ENCODE measurements around the gene WDR5. TPM values are rescaled to one million over a fixed set of nuclear protein-coding genes. Genes with fewer than 3 reads are reported as not detected.

WDR5 gene
- total RNA-seq, 1 donor from 2014 or later, result 29.3 TPM

DNA sequence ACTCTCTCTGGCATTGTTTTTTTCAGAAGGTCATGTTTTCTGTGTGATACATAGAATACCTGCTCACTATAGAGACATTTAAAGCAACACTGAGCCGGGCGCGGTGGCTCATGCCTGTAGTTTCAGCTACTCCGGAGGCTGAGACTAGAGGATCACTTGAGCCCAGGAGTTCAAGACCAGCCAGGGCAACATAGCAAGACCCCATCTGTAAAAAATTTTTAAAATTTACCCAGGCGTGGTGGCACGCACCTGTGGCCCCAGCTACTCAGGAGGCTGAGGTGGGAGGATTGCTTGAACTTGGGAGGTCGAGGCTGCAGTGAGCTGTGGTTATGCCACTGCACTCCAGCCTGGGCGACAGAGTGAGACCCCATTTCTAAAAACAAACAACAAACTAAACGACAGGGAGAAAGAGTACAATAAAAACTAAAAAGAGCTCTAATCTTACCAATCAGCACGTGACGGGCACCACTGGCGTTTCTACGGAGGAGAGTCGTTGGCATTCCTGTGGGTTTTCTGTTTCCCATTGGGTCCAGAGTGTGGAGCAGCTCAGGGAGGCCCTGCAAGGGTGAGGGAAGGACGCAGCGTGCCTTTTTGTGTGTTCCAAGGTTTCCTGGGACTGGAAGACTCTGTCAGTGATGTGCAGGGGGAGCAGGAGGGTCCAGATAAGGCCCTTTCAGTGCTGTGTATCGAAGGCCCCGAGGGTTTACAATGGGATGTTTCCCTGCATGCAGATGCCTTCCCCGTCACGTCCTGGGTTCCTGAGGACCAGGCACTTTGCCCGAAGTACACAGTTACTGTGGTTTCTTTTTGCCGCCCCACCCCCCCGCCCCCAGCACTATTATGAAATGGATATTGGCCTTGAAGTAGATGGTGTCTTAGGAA, 35.7 kb downstream of the WDR5 start:
- Mint-ChIP-seq H3K27ac (ENCODE audit: unreplicated experiment) (peak overlapping the region; percentile 80), H3K27me3 (ENCODE audit: unreplicated experiment) (no peaks in the 10 kb centered on the region), H3K4me3 (ENCODE audit: unreplicated experiment) (no peak overlapping the region), H3K36me3 (ENCODE audit: unreplicated experiment) (no peaks in the 10 kb centered on the region), H3K4me1 (ENCODE audit: unreplicated experiment) (peaks cover 43% of the 10 kb centered on the region), H3K9me3 (ENCODE audit: unreplicated experiment) (no peaks in the 10 kb centered on the region)
- TF ChIP-seq, protein P1, sequence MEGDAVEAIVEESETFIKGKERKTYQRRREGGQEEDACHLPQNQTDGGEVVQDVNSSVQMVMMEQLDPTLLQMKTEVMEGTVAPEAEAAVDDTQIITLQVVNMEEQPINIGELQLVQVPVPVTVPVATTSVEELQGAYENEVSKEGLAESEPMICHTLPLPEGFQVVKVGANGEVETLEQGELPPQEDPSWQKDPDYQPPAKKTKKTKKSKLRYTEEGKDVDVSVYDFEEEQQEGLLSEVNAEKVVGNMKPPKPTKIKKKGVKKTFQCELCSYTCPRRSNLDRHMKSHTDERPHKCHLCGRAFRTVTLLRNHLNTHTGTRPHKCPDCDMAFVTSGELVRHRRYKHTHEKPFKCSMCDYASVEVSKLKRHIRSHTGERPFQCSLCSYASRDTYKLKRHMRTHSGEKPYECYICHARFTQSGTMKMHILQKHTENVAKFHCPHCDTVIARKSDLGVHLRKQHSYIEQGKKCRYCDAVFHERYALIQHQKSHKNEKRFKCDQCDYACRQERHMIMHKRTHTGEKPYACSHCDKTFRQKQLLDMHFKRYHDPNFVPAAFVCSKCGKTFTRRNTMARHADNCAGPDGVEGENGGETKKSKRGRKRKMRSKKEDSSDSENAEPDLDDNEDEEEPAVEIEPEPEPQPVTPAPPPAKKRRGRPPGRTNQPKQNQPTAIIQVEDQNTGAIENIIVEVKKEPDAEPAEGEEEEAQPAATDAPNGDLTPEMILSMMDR (IDR thresholded peaks at IDR 0.05), result no peak
- no peak for DNase-seq (ENCODE audit: extremely low spot score, unreplicated experiment)

GRCh38 chr9:134172198-134173126, 36.6 kb downstream of the WDR5 start:
- TF ChIP-seq, protein P1 (IDR thresholded peaks at IDR 0.05), result no peak
- H3K27ac Mint-ChIP-seq (ENCODE audit: unreplicated experiment), result peak overlapping the region; percentile 80
- peaks cover 37% of the 10 kb centered on the region for H3K4me1 Mint-ChIP-seq (ENCODE audit: unreplicated experiment)
- no peaks in the 10 kb centered on the region for H3K36me3 Mint-ChIP-seq (ENCODE audit: unreplicated experiment)
- no peak for DNase-seq (ENCODE audit: extremely low spot score, unreplicated experiment)
- H3K27me3 Mint-ChIP-seq (ENCODE audit: unreplicated experiment), result no peaks in the 10 kb centered on the region
- H3K4me3 Mint-ChIP-seq (ENCODE audit: unreplicated experiment), result no peak overlapping the region
- no peaks in the 10 kb centered on the region for H3K9me3 Mint-ChIP-seq (ENCODE audit: unreplicated experiment)

DNA sequence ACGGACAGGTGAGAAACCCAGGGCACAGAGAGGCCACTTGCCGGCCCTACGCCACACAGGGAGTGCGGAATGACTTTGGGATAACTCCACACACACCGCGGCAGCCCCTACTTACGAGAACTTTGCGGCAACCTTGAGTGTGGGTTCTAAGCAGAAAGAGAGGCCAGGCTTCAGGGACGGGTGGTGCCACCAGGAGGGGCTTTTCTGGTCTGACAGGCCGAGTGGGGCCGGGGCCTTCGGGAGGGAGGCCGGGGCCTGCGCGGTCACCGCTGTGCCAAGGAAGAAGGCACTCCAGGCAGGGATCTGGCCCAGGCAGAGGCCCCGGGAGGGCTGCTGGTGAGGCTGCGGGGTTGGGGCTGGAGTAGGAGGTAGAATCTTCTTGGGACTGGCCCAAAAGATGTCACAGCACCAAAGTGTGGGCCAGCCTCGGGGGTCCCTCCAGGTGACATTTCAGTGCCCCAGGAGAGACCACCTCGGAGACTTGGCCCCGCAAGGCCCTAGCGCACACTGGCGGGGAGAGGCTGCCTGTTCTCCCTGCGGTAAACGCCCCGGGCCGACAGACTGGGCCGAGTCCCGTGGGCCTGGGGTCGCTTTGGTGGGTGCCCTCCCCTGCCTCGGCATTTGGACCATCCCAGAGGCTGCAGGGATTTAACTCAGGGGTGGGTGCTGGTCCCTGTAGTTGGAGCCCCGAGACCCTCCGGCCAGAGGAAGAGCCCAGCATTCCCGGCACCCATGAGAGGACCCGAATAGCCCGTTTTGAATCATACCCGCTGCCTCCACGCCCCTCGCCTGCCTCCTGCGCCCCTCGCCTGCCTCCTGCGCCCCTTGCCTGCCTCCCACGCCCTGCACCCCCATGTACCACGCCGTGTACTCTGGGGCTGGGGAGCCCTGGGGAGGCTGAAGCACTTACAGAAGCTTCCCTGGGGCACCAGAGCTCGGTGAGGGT, 37.5 kb downstream of the WDR5 start:
- H3K27me3 Mint-ChIP-seq (ENCODE audit: unreplicated experiment), result no peaks in the 10 kb centered on the region
- peaks cover 38% of the 10 kb centered on the region for H3K4me1 Mint-ChIP-seq (ENCODE audit: unreplicated experiment)
- no peaks in the 10 kb centered on the region for H3K9me3 Mint-ChIP-seq (ENCODE audit: unreplicated experiment)
- TF ChIP-seq, protein P1 (IDR thresholded peaks at IDR 0.05), result no peak
- peak overlapping the region; percentile 80 for H3K27ac Mint-ChIP-seq (ENCODE audit: unreplicated experiment)
- DNase-seq (ENCODE audit: extremely low spot score, unreplicated experiment), result no peak
- no peak overlapping the region for H3K4me3 Mint-ChIP-seq (ENCODE audit: unreplicated experiment)
- H3K36me3 Mint-ChIP-seq (ENCODE audit: unreplicated experiment), result no peaks in the 10 kb centered on the region

DNA sequence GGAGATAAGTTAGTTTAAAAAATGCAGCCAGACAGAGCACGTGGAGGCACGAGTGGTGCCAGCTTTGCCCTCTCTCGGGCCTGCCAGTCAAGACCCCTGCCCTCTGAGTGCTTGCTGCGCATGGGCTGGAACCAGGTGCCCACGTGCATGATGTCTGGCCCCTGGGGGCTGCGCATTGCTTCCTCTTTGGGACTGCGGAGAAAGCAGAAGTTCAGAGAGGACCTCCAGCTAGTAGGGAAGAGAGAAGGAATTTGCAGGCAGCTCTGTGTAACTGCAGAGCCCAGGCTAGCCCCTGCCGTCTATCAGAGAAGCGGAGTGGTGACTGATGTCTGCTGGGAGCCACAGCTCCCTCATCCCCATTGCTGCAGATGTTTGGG, 38.2 kb downstream of the WDR5 start:
- no peak for DNase-seq (ENCODE audit: extremely low spot score, unreplicated experiment)
- Mint-ChIP-seq H3K36me3 (ENCODE audit: unreplicated experiment) (no peaks in the 10 kb centered on the region), H3K27ac (ENCODE audit: unreplicated experiment) (no peak overlapping the region), H3K4me1 (ENCODE audit: unreplicated experiment) (peaks cover 45% of the 10 kb centered on the region), H3K9me3 (ENCODE audit: unreplicated experiment) (no peaks in the 10 kb centered on the region), H3K4me3 (ENCODE audit: unreplicated experiment) (no peak overlapping the region), H3K27me3 (ENCODE audit: unreplicated experiment) (no peaks in the 10 kb centered on the region)
- TF ChIP-seq, protein P1 (IDR thresholded peaks at IDR 0.05), result no peak

All from osteocyte (in vitro differentiated cells).